Measurements from ENCODE around the gene KLHL22.

DNA sequence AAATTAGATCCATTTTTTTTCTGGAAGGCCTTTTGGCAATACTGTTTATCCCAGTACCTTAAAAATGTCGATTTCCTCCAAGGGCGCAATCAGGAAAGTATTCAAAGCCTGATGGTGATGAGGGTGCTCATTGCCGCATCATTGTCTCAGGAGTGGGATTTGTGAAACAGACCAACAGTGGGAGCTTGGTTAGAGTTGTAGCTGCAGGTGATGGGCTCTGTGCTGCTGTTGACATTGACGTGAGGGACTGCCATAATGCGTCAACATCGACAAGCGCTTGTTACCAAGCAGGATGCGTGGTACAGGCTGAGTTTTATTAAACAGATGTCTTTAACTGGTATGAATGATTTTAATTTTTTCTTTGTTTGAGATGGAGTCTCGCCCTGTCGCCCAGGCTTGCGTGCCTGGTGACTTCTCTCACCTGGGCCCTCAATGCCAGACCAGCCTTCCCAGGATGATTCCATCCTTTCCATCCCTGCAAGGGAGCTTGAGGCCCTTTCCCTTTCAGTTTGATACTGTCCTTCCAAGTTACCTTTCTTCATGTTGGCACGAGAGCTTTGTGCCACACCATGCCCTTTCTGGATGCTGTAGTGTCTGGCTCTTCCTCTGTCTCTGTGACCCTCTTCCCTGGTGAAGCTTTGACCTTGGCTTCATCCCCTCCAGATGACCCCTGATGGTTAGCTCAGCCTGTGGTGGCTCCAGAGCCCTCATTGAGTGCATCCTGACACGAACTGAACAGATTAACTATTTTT lies 22.4 kb upstream of the KLHL22 start:
- TF ChIP-seq POLR2A (IDR thresholded peaks at IDR 0.05) = no peak
- TF ChIP-seq, protein P1, sequence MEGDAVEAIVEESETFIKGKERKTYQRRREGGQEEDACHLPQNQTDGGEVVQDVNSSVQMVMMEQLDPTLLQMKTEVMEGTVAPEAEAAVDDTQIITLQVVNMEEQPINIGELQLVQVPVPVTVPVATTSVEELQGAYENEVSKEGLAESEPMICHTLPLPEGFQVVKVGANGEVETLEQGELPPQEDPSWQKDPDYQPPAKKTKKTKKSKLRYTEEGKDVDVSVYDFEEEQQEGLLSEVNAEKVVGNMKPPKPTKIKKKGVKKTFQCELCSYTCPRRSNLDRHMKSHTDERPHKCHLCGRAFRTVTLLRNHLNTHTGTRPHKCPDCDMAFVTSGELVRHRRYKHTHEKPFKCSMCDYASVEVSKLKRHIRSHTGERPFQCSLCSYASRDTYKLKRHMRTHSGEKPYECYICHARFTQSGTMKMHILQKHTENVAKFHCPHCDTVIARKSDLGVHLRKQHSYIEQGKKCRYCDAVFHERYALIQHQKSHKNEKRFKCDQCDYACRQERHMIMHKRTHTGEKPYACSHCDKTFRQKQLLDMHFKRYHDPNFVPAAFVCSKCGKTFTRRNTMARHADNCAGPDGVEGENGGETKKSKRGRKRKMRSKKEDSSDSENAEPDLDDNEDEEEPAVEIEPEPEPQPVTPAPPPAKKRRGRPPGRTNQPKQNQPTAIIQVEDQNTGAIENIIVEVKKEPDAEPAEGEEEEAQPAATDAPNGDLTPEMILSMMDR (IDR thresholded peaks at IDR 0.05) = no peak
